H1 (cell line): ENCODE results near the gene SHCBP1. TPM values are rescaled to one million over a fixed set of nuclear protein-coding genes. Genes with fewer than 3 reads are reported as not detected.
A peak's percentile ranks its signal among the peaks of the same experiment; 100 is the strongest.

ENCODE experiments used
- FOSL1 ChIP-seq: IDR thresholded peaks from 2 replicates; pipeline ENCODE4 v1.6.1; 2011; ENCODE audit warnings: mild to moderate bottlenecking, low read depth, low read length, moderate library complexity; ENCODE audit not compliant: insufficient read depth
- POLR2A ChIP-seq, 2 experiments: IDR thresholded peaks; 1 replicate in 1 of 2; 2 replicates in 1 of 2; pipeline ENCODE4 v1.6.1; 2011; ENCODE audit warnings: low read depth in 2 of 2, low read length in 2 of 2, mild to moderate bottlenecking in 2 of 2; ENCODE audit errors: control extremely low read depth in 1 of 2
- SIN3A ChIP-seq, 2 experiments: IDR thresholded peaks in 1 of 2; conservative IDR thresholded peaks in 1 of 2; 2 replicates each; pipeline ENCODE4 v1.6.1; 2011 to 2012; ENCODE audit warnings: low read length in 2 of 2, improper control_type of control experiment in 1 of 2, low read depth in 1 of 2, mild to moderate bottlenecking in 1 of 2
- TBP ChIP-seq: IDR thresholded peaks from 2 replicates; pipeline ENCODE4 v1.6.1; 2011; ENCODE audit warnings: low read depth, low read length, improper control_type of control experiment
- TEAD4 ChIP-seq: IDR thresholded peaks from 2 replicates; pipeline ENCODE4 v1.6.1; 2012; ENCODE audit warnings: low read depth, low read length, inconsistent platforms, mixed read lengths
- polyA plus RNA-seq, 7 experiments: library from polyadenylated mRNA; depleted of rRNA in 3 of 7; stranded (reverse) in 5 of 7; unstranded in 2 of 7; fragments of >200 nt in 5 of 7; fragments of 200-250 nt in 2 of 7; gene quantifications; 1 replicate in 5 of 7; 2 replicates in 1 of 7; 4 replicates in 1 of 7; pipeline versions ENCODE4 v1.2.1 to v1.2.3, GENCODE V29; 2011 to 2013; ENCODE audit warnings: missing spikeins in 2 of 7, mixed read lengths in 2 of 7
- total RNA-seq: library from RNA; stranded (reverse); fragmentation: NEBNext Ultra II Directional; extraction: Animal tissue kit (Norgen Biotek cat#: 25700); gene quantifications from 2 replicates; pipeline ENCODE4 v1.2.1, GENCODE V29; 2021

The SHCBP1 gene
- total and polyA plus RNA-seq, 2 of the 8 experiments (the other 6 are each of a cell fraction or from before 2014, with no cell fraction given), result 5.7 to 14.8 TPM

DNA sequence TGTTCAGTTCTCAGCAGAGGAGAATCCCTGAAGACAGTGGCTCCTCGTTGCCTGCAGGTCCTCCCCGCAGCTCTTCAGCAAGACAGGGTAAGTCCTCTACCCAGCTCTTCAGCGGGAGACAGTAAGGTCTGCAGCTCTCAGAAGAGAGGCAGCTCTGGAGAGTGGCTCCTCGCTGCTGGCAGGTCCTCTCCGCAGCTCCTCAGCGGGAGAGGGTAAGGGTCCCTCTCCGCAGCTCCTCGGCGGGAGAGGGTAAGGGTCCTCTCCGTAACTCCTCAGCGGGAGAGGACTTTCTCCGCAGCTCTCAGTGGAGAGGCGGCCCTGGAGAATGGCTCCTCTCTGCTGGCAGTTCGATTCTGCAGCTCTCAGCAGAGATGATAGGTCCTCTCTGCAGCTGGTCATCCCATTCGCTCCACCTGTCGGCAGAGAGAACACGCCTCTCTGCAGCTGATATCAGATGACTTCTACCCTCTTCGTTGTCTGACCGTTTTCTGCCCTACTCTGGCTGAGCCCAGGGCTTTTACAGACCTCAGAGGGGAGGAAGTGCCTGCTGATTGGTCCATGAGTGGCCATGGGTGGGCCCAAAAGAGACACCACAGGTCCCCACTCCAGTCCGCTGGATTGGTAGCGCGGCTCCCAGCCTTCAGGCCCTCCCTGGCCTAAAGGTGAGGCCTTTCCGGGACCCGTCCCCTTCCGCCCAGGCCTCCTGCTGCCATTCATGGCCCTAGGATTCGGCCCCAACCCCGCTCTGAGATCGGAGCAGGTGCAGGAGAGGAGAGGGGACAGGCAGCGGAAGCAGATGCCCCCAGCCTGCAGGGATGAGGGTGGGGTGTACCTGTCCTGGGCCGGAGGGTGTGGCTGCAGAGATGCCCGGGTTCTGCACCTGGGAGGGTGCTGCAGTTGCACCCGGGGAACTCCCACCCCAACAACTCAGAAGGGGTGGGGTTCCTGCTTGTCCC is 11.9 kb upstream of the SHCBP1 start (continued):
- TF ChIP-seq SIN3A (conservative IDR thresholded peaks at IDR 0.05 in 1 of 2, IDR thresholded peaks at IDR 0.05 in 1 of 2; ENCODE audit: low read depth in 1 of 2, low read length in 2 of 2), result peak in 1 of 2 experiments; percentile 82; a peak in 1 of 4 replicates
- TF ChIP-seq TBP, result peak; percentile 93
- TF ChIP-seq POLR2A (IDR thresholded peaks at IDR 0.05; ENCODE audit: control extremely low read depth in 1 of 2, low read depth in 2 of 2, low read length in 2 of 2), result peak; percentile 40 to 79
- no peak for TF ChIP-seq FOSL1
- TF ChIP-seq TEAD4, result no peak
